AG04450 (cell line): Measurements from ENCODE around the gene CHD1L. TPM values are rescaled to one million over a fixed set of nuclear protein-coding genes. Genes with fewer than 3 reads are reported as not detected.

Experiments
- CTCF ChIA-PET: fragments of 300-600, 350-600 bp; formaldehyde crosslinking; extraction: SDS; loops from one replicate; lab custom pipeline; 2022; ENCODE audit warnings: antibody characterized with exemption, inconsistent platforms; lab: Charles Lee
- POLR2A ChIA-PET: fragments of 350-600 bp; formaldehyde crosslinking; extraction: SDS; loops from one replicate; lab custom pipeline; 2021; ENCODE audit warnings: antibody characterized with exemption, inconsistent platforms; lab: Yijun Ruan, JAX
- DNase-seq: peaks from one replicate; pipeline ENCODE4 v3.0.0-alpha.2; 2011; ENCODE audit warnings: low read depth, low spot score
- H3K27ac ChIP-seq: one replicate; pipeline ENCODE4 v1.5.1; 2012; ENCODE audit warnings: low read depth, low read length, control low read depth
- H3K27me3 ChIP-seq: one replicate; pipeline ENCODE4 v1.6.0; 2012; ENCODE audit warnings: low read length; ENCODE audit not compliant: control insufficient read depth, insufficient read depth
- H3K4me3 ChIP-seq: 2 replicates; pipeline ENCODE4 v1.5.1; 2011; ENCODE audit warnings: mild to moderate bottlenecking, low read depth, low read length, control low read depth
- H3K9me3 ChIP-seq: 2 replicates; pipeline ENCODE4 v1.5.1; 2012; ENCODE audit warnings: low read length; ENCODE audit not compliant: control insufficient read depth, insufficient read depth
- polyA plus RNA-seq: library from polyadenylated mRNA; depleted of rRNA; stranded (reverse); fragments of >200 nt; gene quantifications from 2 replicates; pipeline ENCODE4 v1.2.3, GENCODE V29; 2011
- TF ChIP-seq, protein P1 (sequence below): IDR thresholded peaks from 2 replicates; pipeline ENCODE4 v1.5.1; 2011; ENCODE audit warnings: low read depth, low read length, control low read depth, inconsistent platforms

Gene CHD1L
- polyA plus RNA-seq, 1 experiment, result 40.1 TPM

DNA sequence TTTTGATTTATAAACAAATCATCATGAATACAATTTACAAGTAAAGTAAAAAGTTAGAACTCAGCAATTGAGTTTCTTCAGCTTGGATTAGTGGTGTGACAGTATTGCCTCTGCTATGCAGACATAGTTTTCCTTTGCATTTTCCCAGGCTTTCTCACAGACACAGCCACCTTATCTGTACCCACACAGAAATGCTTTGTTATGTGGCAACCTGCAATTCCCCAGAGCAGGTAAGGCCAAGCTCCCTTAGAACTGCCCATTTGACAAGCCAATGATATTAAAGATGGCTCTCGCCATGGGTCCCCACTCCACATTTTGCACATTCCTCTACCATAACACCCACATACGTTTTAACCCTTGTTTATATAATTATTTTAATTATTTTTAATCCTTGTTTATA lies 31.5 kb upstream of the CHD1L start:
- TF ChIP-seq, protein P1, sequence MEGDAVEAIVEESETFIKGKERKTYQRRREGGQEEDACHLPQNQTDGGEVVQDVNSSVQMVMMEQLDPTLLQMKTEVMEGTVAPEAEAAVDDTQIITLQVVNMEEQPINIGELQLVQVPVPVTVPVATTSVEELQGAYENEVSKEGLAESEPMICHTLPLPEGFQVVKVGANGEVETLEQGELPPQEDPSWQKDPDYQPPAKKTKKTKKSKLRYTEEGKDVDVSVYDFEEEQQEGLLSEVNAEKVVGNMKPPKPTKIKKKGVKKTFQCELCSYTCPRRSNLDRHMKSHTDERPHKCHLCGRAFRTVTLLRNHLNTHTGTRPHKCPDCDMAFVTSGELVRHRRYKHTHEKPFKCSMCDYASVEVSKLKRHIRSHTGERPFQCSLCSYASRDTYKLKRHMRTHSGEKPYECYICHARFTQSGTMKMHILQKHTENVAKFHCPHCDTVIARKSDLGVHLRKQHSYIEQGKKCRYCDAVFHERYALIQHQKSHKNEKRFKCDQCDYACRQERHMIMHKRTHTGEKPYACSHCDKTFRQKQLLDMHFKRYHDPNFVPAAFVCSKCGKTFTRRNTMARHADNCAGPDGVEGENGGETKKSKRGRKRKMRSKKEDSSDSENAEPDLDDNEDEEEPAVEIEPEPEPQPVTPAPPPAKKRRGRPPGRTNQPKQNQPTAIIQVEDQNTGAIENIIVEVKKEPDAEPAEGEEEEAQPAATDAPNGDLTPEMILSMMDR, result no peak
- CTCF ChIA-PET, result no interaction called here
- no peaks in the 10 kb centered on the region for H3K9me3 ChIP-seq
- no peak overlapping the region for H3K4me3 ChIP-seq
- POLR2A ChIA-PET, result no interaction called here
- no peaks in the 10 kb centered on the region for H3K27me3 ChIP-seq
- H3K27ac ChIP-seq, result no peak overlapping the region
- no peak for DNase-seq

- Histone ChIP-seq H3K27ac (no peak overlapping the region), H3K27me3 (no peaks in the 10 kb centered on the region), H3K9me3 (no peaks in the 10 kb centered on the region), H3K4me3 (no peak overlapping the region)
- POLR2A ChIA-PET, result no interaction called here
- TF ChIP-seq, protein P1, result no peak
- DNase-seq, result no peak
- CTCF ChIA-PET, result no interaction called here
Observed at GRCh38 chr1:147211577-147211976, 30.9 kb upstream of the CHD1L start.

DNA sequence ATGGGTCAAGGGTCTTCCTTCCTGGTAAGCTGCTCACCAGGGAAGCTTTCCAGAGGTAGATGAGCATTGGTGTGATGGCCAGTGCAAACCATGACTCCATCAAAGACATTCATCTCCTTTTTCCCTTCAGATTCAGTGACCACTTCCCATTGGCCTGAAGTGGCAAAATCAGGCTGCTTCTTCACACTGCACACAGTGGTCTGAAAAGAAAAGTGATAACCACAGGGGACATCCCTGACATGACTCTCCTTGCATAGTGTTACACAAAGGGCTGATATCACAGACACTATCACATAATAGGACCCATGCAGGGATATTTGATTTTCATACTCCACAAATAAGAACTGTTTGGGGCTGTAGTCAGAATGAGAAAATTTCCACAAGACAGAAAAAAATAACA lies 29.2 kb upstream of the CHD1L start:
- Histone ChIP-seq H3K27ac (no peak overlapping the region), H3K4me3 (no peak overlapping the region), H3K27me3 (no peaks in the 10 kb centered on the region), H3K9me3 (no peaks in the 10 kb centered on the region)
- TF ChIP-seq, protein P1, result no peak
- ChIA-PET CTCF (interaction anchor here (1.3 kb wide), 1 partner anchor 29 kb away, joined by 6 read pairs; no protein-coding TSS in a partner anchor), POLR2A (no interaction called here)
- DNase-seq, result no peak

DNA sequence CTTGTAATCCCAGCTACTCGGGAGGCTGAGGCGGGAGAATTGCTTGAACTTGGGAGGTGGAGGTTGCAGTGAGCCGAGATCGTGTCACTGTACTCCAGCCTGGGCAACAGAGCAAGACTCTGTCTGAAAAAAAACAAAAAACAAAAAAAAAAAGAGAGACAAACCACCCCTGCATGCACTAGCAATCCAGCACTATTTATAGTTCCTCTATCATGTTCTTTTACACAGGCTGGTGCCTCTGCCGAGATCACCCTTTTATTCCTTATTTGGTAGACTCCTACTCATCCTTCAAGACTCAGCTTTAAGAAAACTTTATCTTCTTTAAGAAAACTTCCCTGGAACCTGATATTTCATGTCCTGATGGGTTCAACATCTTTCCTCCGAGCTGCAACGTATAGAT lies 28.2 kb upstream of the CHD1L start:
- Histone ChIP-seq H3K27me3 (no peaks in the 10 kb centered on the region), H3K27ac (no peak overlapping the region), H3K4me3 (no peak overlapping the region), H3K9me3 (no peaks in the 10 kb centered on the region)
- POLR2A ChIA-PET, result no interaction called here
- DNase-seq, result no peak
- CTCF ChIA-PET, result no interaction called here
- TF ChIP-seq, protein P1, result no peak

- TF ChIP-seq, protein P1, result no peak
- Histone ChIP-seq H3K9me3 (no peaks in the 10 kb centered on the region), H3K4me3 (no peak overlapping the region), H3K27me3 (no peaks in the 10 kb centered on the region), H3K27ac (no peak overlapping the region)
- CTCF ChIA-PET, result no interaction called here
- POLR2A ChIA-PET, result no interaction called here
- DNase-seq, result no peak
Observed at GRCh38 chr1:147214842-147215539, 27.5 kb upstream of the CHD1L start.
